ENCODE data around the gene DDIAS. TPM values are rescaled to one million over a fixed set of nuclear protein-coding genes. Genes with fewer than 3 reads are reported as not detected.

DDIAS gene
- total RNA-seq, 4 donors from 2014 or later = 0.17 to 1.6 (median 0.52) TPM; not detected in 1

- no peaks in the 10 kb centered on the region for H3K36me3 ChIP-seq
- no peak for DNase-seq (ENCODE audit: extremely low spot score)
- no peak overlapping the region for H3K4me3 ChIP-seq
- 87% methylated on average over 3 of the region's 3 CpGs for WGBS
- peaks cover 8 to 23% (median 19%) of the 10 kb centered on the region in 4 donors for H3K4me1 ChIP-seq
- H3K9me3 ChIP-seq = no peaks in the 10 kb centered on the region
- no peak overlapping the region for H3K27ac ChIP-seq (replicated peaks in 1 of 4)
- TF ChIP-seq CTCF (IDR thresholded peaks at IDR 0.05) (no peak), EP300 (IDR thresholded peaks at IDR 0.05) (no peak), POLR2A (IDR thresholded peaks at IDR 0.05; ENCODE audit: low read depth) (no peak), POLR2AphosphoS5 (IDR thresholded peaks at IDR 0.05) (no peak)
- H3K27me3 ChIP-seq = no peaks in the 10 kb centered on the region
- intact Hi-C loops (cut with DNase I) = loop anchor here (5.0 kb wide), 3 partner anchors 168 to 383 kb away; partner anchors contain the start of genes ANKRD42, CCDC90B and RAB30
Observed at GRCh38 chr11:82903843-82904586, 2.5 kb downstream of the DDIAS start.

- Histone ChIP-seq H3K27me3 (no peaks in the 10 kb centered on the region), H3K36me3 (no peaks in the 10 kb centered on the region), H3K4me1 (peaks cover 0 to 12% (median 7%) of the 10 kb centered on the region in 4 donors), H3K27ac (replicated peaks in 1 of 4) (no peak overlapping the region), H3K9me3 (no peaks in the 10 kb centered on the region), H3K4me3 (no peak overlapping the region)
- intact Hi-C loops (cut with DNase I) = loop anchor here (2.0 kb wide), 1 partner anchor 343 kb away; no protein-coding TSS in a partner anchor
- DNase-seq (ENCODE audit: extremely low spot score) = no peak
- WGBS = 49% methylated on average over 1 of the region's 1 CpG
- TF ChIP-seq CTCF (IDR thresholded peaks at IDR 0.05) = peak; percentile 52 to 57 (median 56)
- no peak for TF ChIP-seq EP300 (IDR thresholded peaks at IDR 0.05)
- TF ChIP-seq POLR2AphosphoS5 (IDR thresholded peaks at IDR 0.05) = no peak
- no peak for TF ChIP-seq POLR2A (IDR thresholded peaks at IDR 0.05; ENCODE audit: low read depth)
Observed at GRCh38 chr11:82906236-82906635, 4.7 kb downstream of the DDIAS start.

- peaks cover 0 to 1% (median 0%) of the 10 kb centered on the region in 4 donors for H3K9me3 ChIP-seq
- peaks cover 0 to 7% (median 3%) of the 10 kb centered on the region in 4 donors for H3K4me1 ChIP-seq
- intact Hi-C loops (cut with DNase I) = loop anchor here (2.0 kb wide), 1 partner anchor 342 kb away; no protein-coding TSS in a partner anchor
- WGBS = 19% methylated on average over 2 of the region's 2 CpGs
- no peak for DNase-seq (ENCODE audit: extremely low spot score)
- H3K27ac ChIP-seq (replicated peaks in 1 of 4) = no peak overlapping the region
- no peak overlapping the region for H3K4me3 ChIP-seq
- TF ChIP-seq POLR2AphosphoS5 (IDR thresholded peaks at IDR 0.05) (no peak), CTCF (IDR thresholded peaks at IDR 0.05) (no peak), EP300 (IDR thresholded peaks at IDR 0.05) (no peak), POLR2A (IDR thresholded peaks at IDR 0.05; ENCODE audit: low read depth) (no peak)
- H3K27me3 ChIP-seq = no peaks in the 10 kb centered on the region
- no peaks in the 10 kb centered on the region for H3K36me3 ChIP-seq
Observed at GRCh38 chr11:82906931-82907330, 5.4 kb downstream of the DDIAS start.

- H3K4me3 ChIP-seq = no peak overlapping the region
- DNase-seq (ENCODE audit: extremely low spot score) = no peak
- intact Hi-C loops (cut with DNase I) = loop anchor here (2.0 kb wide), 1 partner anchor 341 kb away; no protein-coding TSS in a partner anchor
- peaks cover 0 to 4% (median 0%) of the 10 kb centered on the region in 4 donors for H3K9me3 ChIP-seq
- no peak overlapping the region for H3K27ac ChIP-seq (replicated peaks in 1 of 4)
- 92% methylated on average over 5 of the region's 5 CpGs for WGBS
- peaks cover 0 to 6% (median 0%) of the 10 kb centered on the region in 4 donors for H3K4me1 ChIP-seq
- TF ChIP-seq CTCF (IDR thresholded peaks at IDR 0.05) (no peak), POLR2A (IDR thresholded peaks at IDR 0.05; ENCODE audit: low read depth) (no peak), POLR2AphosphoS5 (IDR thresholded peaks at IDR 0.05) (no peak), EP300 (IDR thresholded peaks at IDR 0.05) (no peak)
- H3K27me3 ChIP-seq = no peaks in the 10 kb centered on the region
- H3K36me3 ChIP-seq = no peaks in the 10 kb centered on the region
Observed at GRCh38 chr11:82907371-82907770, 5.8 kb downstream of the DDIAS start.

All from esophagus muscularis mucosa (tissue), 4 donors.